ENCODE results near the gene CNTNAP2.
"Not testable (repeated sequence)": the region's sequence is repeated elsewhere in the genome, so short reads cannot be mapped to it uniquely, and the experiment has no call there.

The CNTNAP2 gene

DNA sequence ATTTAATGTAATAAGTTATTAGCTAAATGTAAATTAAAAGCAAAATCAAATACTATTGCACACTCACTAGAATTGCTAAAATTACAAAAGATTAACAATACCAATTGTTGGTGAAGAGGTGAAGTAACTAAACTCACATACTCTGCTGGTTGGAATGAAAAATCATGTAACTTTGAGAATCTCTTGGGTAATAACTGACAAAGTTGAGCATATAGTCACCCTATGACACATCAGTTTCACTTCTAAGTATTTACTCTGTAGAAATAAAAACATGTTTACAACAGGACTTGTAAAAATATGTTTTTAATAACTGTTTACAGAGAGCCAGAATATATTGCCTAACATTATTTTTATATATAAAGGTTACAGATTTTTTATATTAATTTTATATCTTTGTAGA, 33.6 kb downstream of the CNTNAP2 start:
- DNase-seq = no peak

DNA sequence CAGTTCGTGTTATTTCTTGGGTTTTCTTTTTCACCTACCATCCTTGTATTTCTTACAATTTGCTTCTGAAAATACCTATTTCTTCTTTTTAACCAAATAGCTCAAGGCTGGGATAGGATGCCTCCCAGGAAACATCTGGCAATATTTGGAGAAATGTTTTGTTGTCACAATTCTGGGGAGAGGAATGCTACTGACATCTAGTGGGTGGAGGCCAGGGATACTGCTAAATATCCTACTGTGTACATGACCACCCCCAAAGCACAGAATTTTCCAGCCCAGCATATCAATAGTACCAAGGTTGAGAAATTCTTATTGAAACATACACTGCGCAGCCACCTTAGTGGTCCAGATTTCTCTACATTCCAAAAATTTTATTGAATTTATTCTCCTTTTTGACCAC, 55.5 kb downstream of the CNTNAP2 start:
- no peak for DNase-seq

GRCh38 chr7:146175716-146176115, 59.1 kb downstream of the CNTNAP2 start:
- DNase-seq = no peak

- DNase-seq = no peak
Observed at GRCh38 chr7:146176860-146177259, 60.3 kb downstream of the CNTNAP2 start.

DNA sequence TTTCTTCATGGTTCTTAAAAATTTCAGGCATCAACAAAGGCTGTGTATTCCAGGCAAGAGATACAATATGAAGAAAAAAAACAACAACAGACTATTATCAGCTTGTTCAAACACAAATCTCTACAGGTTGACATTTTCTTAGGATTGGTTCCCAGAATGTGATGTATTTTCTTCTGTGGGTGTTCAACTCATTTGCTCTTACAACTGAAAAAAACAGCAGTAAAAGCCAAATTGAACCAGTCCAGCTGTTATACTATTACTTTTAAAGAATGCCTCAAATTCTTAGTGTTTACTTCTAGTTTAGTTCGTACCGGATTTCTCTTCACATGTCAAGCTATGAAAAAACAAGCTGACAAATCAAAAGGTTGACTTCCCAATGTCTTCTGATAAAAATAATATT, 60.7 kb downstream of the CNTNAP2 start:
- no peak for DNase-seq

- no peak for DNase-seq
Observed at GRCh38 chr7:146185844-146186243, 69.2 kb downstream of the CNTNAP2 start.

DNA sequence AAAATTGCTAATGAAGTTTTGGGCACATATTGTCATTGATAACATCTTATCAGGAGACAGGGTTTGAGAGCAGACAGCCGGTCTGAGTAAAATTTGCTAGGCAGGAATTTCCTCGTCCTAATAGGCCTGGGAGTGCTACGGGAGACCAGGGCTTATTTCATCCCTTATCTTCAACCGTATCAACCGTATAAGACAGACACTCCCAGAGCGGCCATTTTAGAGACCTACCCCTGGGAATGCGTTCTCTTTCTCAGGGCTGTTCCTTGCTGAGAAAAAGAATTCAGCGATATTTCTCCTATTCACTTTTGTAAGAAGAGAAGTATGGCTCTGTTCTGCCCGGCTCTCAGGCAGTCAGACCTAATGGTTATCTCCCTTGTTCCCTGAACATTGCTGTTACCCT, 74.8 kb downstream of the CNTNAP2 start:
- DNase-seq = not testable (repeated sequence)

DNA sequence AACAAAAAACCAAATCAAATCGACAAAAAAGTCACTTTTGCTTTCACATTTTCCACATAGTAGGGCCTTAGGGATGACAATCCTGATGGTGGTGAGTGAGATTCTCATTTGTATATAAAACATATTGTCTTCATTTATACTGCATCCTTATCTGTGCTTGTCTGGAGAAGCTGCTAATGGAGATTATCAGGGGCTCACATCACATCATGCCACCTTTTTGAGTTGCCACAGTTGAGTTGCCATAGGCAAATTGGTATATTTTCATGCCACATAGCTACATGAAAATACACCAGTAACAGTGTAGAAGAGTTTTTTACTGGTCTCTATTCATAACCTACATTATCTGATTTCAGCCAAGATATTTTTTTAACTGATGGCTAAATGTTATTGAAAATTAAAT, 85.3 kb downstream of the CNTNAP2 start:
- DNase-seq = no peak

- DNase-seq = no peak
Observed at GRCh38 chr7:146206270-146206669, 89.7 kb downstream of the CNTNAP2 start.

DNA sequence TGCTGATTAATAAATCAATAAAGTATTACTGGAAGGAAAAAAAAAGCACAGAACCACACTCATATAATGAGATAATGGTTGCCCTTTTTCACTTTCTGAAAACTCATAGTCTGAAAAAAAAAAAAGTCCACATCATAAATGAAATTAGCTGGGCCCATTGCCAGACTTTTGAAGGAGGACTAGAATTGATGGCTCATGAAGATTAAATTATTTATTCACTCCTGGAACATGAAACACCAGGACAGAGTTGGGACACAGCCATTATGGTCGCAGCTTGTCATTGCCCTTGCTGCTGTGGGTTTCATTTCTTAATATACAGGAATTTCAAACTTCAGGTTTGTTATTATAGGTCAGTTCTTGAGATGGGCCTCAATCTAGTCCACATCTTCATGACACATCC, 91.9 kb downstream of the CNTNAP2 start:
- DNase-seq = no peak

GRCh38 chr7:146214842-146215241, 98.2 kb downstream of the CNTNAP2 start:
- no peak for DNase-seq

GRCh38 chr7:146216396-146217041, 99.9 kb downstream of the CNTNAP2 start:
- DNase-seq = no peak

GRCh38 chr7:146223851-146224250, 107.2 kb downstream of the CNTNAP2 start:
- DNase-seq = no peak

GRCh38 chr7:146232604-146233003, 116.0 kb downstream of the CNTNAP2 start:
- DNase-seq = no peak

DNA sequence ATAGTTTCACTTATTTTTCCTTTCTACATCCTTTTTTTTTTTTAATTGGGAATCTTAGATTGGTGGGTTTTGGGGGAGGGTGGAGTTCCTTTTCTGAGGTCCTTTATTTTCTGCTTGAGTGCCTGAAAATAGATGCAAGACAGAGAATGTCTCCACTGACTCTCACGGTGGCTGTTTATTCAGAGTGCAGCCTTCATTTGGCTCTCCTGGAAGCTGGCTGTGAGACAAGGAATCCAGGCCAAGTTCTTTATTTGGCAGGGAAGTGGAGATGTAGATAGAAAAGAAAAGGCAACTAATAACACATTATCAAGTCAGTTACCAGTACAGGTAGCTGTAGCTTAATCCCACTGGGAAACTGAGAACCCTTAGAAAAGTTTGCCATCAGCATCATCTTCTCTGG, 118.6 kb downstream of the CNTNAP2 start:
- DNase-seq = no peak

DNA sequence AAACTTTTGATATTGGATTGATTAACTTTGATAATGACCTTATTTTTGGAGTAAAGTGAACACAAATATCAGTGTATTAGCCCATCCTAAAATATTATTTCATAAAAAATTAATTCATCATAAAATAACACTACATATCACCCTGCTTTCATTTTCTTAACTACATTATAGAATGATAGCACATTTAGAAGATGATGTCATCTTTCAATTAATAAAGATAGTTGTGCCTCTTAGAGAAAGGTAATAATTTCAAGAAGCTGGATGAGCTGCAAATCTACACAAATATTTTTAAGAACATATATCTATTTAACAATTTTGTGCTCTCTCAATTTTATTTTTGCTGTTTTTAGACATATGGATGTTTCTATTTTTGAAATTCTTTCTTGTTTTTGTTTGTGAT, 126.1 kb downstream of the CNTNAP2 start:
- no peak for DNase-seq

DNA sequence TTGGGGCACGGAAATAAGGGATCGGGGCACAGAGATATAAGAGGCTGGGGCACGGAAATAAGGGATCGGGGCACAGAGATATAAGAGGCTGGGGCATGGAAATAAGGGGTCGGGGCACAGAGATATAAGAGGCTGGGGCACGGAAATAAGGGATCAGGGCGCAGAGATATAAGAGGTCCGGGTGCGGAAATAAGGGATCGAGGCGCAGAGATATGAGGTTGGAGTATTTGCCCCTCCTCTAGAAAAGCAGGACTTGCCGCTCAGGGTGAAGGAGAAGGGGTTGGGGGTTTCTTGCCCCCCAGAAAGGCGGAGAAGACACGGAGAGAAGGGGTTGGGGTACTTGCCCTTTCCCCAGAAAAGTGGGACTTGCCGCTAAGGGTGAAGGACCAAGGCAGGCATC, 131.4 kb downstream of the CNTNAP2 start:
- DNase-seq = not testable (repeated sequence)

- DNase-seq = not testable (repeated sequence)
Observed at GRCh38 chr7:146248744-146249143, 132.1 kb downstream of the CNTNAP2 start.

DNA sequence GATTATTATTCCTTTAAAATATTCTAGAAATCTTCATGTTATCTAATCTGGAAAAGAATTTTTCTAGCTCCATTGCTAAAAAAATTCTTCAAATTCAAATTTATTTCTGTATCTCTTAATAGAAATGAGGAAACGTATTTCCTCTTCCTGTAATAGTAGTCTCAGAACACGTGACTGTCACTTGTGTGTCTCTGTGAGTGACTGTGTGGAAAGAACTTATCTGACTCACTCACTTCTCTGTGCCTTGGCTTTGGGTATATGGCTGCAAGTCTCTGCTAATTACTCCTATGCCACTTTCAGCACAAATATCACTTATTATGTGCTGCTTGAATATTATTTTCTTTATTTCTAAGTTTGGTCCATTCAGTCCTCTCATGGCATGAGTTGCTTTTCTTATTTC, 132.7 kb downstream of the CNTNAP2 start:
- no peak for DNase-seq

GRCh38 chr7:146255609-146256008, 139.0 kb downstream of the CNTNAP2 start:
- no peak for DNase-seq

DNA sequence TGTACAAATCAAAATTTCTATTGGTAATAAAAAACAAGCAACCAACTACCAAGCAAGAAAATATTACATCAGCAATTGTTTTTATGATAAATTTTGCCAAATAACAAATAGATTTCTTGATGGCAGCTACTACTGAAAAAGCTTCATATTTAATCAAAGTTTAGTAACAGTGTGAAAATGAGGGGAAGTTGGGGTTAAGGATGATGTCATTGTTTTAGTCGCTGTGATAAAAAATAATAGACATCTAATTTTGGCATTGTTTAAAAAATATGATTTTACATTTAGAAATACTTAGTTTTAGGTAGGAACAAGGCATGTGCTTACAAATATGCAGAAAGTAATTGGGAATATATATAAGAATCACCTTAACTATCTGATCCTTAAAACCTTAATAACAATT, 145.9 kb downstream of the CNTNAP2 start:
- no peak for DNase-seq

- DNase-seq = no peak
Observed at GRCh38 chr7:146276888-146277287, 160.3 kb downstream of the CNTNAP2 start.

DNA sequence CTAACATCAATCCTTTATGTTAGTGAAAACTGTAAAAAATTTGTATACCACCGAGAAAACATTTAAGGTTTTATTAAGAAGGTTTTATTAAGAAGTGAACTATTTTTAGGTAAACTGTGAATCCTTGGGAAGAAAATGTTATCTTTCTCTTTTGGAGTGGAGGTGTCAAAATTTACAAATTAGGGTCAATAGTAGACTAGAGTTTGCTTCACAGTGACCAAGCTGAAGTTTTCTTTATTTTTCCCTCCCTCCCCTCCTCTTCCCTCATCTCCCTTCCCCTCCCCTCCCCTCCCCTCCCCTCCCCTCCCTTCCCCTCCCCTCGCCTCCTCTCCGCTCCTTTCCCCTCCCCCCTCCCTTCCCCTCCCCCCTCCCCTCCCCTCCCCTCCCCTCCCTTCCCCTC, 168.8 kb downstream of the CNTNAP2 start:
- DNase-seq = no peak

GRCh38 chr7:146290746-146291145, 174.1 kb downstream of the CNTNAP2 start:
- DNase-seq = no peak

DNA sequence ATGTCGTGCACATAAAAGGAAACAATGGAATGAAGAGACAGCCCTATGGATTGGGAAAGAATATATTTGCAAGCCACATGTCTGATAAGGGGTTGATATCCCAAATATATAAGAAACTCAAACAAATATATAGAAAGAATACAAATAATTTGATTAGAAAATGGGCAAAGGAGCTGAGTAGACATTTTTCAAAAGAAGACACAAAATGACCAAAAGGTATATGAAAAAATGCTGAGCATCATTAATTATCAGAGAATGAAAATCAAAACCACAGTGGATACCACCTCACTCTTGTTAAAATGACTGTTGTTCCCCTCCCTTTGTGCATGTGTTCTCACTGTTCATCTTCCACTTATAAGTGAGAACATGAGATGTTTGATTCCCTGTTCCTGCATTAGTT, 175.3 kb downstream of the CNTNAP2 start:
- no peak for DNase-seq

DNA sequence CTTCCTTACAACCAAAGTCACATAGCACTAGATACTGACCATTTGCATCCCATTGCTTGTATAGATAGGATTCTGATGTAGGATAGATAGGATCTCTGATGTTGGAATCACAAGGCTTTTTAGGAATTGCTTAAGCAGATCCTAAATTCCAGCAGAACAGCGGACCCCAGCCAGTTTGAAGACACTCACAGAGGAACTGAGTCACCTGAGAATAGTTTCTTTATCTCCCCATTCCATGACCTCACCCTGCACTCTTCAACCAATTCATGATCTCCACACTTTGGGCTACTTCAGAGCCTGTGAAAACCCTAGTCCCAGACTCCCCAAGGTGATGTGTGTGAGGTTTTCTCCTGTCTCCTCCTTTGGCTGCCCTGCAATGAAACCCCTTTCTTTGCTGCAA, 179.4 kb downstream of the CNTNAP2 start:
- DNase-seq = no peak
